ENCODE results near the gene GRK3.
"Not testable (repeated sequence)": the region's sequence is repeated elsewhere in the genome, so short reads cannot be mapped to it uniquely, and the experiment has no call there.

GRK3 gene

DNA sequence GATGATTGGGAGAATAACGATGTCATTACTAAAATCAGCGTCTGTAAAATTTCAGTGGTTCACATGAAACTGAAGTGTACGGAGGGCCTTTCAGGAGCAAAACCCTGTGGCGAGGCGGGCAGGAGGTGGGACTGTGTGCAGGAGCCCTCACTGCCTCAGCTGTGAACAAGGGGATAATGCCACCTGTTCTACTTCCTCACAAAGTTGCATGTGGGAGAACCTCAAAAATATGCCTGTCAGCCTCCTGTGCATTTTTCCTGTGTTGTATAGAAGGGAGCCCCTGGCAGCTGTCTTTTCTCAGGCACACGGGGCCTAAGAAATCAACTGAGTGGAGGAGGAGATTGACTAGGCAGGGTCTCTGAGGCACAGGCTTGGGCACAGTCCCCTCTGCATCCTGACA lies 134.5 kb downstream of the GRK3 start:
- DNase-seq (ENCODE audit: low spot score) = no peak

DNA sequence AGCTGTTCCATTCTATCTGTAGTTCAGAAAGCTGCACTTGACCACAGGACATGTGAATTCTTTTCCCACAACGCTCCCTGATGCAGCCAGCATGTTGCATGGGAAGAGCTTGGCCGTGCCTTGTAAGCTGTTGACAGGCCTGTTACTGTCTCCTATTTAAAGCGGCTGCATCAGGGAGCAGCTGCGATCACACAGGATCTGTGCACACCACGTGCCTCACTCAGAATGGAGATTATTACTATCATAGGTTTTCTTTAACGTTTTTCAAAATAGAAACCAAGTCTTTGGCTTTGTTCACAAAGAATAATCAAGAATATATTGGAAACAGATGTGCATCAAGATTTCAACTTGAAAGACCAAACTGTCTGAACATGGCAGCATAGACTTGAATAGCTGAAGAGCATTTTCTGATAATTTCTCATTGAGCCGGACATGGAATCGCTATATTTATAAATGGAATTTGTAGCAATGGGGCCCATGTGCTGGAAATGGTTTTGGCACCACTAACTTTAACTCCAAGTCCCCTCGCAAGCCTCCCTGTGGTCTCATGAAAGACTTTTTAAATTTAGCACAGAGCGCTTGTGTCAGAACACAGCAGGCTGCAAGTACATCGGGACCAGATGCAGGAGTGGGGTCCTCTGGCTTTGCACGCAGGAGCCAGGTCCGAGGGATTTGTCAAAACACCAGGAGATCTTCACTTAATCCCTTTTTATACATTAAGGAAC lies 136.7 kb downstream of the GRK3 start:
- no peak for DNase-seq (ENCODE audit: low spot score)

DNA sequence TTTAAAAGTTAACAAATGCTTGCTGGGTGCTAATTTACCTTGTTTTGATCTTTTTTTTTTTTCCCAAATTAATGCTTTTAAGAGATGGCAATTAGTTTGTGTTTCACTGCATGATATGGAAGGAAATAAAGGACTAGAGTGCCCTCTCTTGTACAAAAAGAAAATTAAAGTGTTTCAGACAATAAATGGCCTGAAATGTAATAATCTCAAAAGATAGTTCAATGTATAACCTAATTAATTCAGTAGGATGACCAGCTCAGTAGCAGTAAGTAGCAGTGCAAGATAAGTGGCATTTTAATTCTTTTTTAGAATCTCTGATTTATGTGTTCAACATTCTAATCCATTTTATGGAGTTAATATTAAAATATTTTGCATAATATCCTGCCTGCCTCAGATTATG lies 137.6 kb downstream of the GRK3 start:
- peak; percentile 56 for DNase-seq (ENCODE audit: low spot score)

DNA sequence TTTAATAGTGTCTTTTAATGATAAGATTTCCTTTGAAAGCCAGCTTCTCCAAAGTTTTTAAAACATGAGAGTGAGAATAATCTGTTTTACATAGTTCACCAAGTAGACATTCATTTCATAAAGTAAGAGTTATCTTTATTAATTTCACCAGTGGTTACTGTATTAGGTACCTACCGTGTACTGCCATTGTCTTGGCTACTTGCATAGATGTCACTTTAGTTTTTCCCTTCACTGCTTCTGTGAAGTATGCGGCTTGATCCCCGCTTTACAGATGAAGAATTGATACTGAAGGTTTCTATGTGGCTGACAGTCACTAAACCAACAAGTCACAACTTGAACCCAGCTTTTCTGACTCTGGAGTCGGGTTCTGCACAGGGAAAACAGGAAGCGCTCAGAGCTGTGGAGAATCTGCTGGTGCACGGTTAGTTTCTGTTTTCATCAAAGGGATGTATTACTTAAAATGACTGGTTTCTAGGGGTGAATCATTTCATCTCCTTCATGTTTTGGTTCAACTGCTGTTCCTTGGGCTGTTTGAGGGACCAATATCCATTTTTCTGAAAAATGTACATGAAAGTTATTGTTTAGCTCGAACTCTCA lies 138.2 kb downstream of the GRK3 start:
- no peak for DNase-seq (ENCODE audit: low spot score)

DNA sequence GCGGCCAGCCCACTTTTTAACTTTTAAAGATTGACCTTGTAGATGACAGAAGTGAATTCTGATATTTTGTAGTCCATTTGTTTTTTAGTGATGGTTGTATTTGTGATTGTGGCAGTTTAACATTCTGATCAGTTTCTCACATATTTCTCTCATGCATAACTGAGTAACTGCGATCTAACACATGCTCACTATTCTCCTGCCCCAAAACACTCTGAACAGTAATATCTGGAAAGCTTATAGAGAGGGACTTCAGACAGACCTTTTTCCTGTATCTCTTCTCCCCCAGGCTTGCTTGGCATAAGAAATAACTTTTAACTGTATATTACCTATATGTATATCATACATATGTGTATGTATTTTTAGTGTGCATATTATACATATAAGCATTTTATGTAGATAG lies 140.2 kb downstream of the GRK3 start:
- no peak for DNase-seq (ENCODE audit: low spot score)

DNA sequence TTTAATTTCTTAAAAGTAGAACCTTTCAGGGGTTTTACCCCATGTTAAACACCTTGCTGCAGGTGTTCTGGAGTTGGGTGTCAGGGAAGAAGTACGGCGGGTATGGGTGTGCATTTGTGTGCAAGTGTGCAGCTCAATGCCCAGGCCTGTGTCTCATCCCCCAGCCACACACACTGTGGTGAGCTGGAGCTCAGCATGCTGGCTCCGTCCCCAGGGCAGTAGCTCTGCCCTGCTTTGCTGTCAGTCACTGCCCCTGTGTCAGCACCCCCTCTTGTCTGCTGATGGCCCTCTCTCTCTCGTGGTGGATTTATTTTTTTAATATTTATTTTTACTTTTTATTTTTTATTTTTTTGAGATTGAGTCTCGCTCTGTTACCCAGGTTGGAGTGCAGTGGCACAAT lies 141.7 kb downstream of the GRK3 start:
- no peak for DNase-seq (ENCODE audit: low spot score)

DNA sequence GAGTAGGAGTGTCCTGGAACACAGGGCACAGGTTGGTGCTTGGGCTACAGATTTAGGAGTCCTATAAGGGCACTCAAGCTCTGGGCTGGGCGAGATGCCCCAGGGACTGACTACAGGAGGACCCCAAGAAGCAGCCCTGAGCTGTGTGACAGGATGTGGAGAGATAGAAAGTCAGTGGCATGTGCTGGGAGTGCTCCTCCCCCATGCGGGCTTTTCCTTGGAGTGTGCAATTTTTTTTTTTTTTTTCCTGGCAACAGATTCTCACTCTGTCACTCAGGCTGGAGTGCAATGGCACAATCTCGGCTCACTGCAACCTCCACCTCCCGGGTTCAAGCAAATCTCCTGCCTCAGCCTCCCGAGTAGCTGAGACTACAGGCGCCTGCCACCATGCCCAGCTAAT lies 144.0 kb downstream of the GRK3 start:
- DNase-seq (ENCODE audit: low spot score) = not testable (repeated sequence)

DNA sequence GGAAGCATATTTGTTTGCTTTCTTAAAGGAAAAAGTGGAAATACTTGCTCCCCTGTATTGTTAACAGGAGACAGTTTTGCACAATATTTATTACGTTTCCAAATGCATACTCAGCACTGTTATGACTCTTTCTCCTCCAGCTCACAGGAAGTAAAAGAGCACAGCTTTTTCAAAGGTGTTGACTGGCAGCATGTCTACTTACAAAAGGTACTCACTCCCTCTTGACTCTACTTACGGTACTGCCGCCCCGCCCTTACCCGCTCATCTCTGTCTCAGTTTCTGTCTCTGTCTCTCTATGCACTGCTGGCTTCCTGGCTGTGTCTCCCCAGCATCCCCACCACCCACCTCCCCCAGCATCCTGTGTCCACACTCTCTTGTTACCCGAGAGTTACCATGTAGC lies 145.3 kb downstream of the GRK3 start:
- no peak for DNase-seq (ENCODE audit: low spot score)

DNA sequence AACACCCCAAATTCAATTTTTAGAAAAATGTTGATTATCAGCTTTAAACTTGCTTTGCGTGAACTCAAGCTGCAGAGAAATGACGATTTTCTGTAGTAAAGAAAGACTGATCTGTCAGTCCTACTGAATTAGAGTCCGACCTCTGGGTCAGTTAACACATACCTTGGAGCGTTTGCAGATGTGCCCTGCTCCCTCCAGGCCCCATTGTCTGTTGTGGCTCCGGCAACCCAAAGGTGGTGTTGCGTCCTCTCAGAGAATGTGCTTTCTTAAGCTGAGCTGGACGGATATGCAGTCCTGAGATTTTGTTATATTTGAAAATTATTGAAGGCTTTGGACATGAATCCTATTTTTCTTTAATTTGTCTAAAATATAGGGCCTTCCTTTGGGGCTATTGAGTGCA lies 146.0 kb downstream of the GRK3 start:
- DNase-seq (ENCODE audit: low spot score) = no peak

DNA sequence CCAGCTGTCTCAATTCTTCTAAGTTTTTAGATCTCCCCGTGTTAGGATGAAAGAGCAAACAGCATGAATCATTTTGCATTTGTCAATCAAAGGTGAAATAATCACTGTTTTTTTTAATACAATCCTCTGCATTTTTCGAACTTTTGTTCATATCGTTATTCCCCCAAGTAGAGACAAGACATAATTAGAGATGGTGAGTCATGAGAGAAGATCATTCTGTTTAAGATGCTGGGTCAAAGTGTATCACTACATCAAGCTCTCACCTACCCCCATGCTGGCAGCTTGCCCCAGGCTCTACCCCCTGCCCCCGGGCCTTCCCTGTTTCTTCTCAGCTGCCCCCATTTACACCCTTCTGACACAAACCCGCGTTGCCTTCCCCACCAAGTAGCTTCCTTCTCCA lies 147.0 kb downstream of the GRK3 start:
- no peak for DNase-seq (ENCODE audit: low spot score)

DNA sequence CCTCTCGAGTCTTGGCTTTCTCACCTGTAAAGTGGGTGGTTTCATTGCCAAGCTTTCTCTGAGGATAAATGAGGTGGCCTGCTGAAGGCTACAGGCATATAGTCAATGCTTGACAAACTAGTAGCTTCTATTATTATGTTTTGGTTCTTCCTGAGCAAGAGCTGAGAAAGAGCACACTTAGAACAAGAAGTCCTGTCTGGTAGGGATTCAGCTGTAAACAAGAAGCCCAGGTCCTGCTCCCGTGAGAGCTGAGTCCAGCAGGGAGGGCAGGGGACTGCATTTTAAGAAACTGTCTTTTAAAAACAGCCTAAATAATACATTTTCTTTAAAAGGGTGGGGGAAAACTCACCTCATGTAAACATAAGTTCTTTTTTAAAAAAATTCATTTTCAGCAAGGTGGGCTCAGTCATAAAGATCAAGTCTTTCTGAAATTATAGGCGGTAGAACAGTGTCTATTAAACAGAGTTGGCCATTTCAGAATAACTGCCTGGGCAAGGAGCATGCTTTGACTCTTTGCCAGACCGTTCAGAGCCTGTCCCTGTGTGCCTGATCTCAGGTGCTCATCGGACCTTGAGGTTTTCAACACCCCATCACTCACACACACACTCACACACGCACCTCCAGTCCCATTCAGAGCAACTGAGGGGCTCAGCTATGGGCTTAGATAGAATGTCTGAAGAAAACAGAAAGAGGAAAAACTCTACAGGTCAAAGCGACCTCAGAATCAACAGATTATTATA lies 148.4 kb downstream of the GRK3 start:
- no peak for DNase-seq (ENCODE audit: low spot score)

DNA sequence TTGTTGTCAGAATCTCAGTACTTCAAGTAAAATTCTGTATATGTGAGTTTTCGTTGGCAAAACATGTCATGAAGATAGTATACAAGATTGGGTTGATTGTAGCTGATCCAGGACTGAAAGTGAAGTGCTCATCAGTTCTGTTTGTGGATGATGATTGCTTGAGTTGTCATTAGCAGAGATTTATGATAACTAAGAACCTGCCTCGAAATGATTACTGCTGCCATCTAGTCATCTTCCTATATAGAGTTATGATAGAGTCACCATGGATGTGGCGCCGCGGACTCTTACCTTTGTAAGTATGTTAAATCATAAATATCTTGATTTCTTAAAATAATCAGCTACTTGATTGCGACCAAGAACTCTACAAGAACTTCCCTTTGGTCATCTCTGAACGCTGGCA lies 149.6 kb downstream of the GRK3 start:
- DNase-seq (ENCODE audit: low spot score) = no peak

DNA sequence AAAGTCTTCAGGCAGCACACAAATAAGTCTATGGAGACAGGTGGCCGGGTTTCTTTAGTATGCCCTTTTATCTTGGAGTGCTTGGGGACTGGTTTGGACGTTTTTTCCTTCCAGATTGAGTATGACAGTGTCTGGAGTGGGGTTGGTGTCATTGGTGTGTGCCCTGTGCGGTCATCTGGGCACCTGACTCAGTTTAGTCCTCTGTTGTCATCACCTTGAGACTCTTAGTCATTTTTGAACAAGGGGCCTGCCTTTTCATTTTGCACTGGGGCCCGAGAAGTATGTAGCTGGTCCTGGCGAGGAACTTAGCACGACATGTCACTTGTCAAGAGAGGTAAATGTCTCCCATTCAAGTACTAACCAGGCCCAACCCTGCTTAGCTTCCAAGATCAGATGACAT lies 150.3 kb downstream of the GRK3 start:
- no peak for DNase-seq (ENCODE audit: low spot score)

DNA sequence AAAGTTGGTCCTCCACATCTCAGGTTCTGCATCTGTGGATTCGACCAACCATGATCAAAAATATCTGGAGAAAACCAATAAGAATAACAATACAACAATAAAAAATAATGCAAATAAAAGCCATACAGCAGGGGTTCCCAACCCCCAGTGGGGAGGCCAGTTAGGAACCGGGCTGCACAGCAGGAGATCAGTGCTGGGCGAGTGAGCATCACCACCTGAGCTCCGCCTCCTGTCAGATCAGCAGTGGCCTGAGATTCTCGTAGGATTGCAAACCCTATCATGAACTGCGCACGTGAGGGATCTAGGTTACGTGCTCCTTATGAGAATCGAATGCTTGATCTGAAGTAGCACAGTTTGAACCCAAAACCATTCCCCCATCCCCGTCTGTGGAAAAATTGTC lies 152.2 kb downstream of the GRK3 start:
- no peak for DNase-seq (ENCODE audit: low spot score)

DNA sequence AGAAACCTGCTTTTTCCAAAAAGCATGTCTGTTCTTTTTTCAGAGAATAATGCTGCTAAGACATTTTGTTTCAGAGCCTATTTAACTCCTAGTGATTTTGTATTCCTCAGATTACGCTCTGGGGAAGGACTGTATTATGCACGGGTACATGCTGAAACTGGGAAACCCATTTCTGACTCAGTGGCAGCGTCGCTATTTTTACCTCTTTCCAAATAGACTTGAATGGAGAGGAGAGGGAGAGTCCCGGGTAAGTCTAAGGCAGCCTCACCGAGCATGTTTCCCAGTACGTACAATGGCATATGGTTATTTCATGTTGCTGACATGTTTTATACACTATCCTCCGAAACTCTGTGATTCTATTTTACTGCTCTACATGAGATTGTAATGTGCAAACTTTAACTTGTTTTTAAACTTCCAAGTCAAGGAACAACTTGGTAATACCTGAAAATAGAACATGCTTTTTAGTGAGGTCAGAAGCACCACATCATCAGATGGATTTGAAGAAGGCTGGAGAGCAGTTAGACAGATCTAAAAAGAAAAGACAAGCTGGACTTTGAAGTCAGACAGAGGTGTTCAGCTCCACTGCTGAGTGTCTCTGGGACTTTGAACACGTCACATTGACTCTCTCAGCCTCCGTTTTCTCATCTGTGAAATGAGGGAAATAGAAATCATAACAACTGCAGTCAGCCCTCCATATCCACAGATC lies 153.8 kb downstream of the GRK3 start:
- no peak for DNase-seq (ENCODE audit: low spot score)

DNA sequence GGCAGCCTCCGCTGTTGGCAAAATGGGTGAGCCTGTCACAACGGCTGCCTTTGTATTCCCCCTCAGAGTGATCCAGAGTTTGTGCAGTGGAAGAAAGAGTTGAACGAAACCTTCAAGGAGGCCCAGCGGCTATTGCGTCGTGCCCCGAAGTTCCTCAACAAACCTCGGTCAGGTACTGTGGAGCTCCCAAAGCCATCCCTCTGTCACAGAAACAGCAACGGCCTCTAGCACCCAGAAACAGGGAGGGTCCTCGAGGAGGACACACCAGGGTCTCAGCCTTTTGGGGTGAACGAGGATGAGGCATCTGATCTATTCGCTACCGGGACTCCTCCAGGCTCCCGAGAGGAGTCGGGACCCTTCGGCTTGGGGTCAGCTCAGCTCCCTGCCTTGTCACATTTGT lies 157.7 kb downstream of the GRK3 start:
- no peak for DNase-seq (ENCODE audit: low spot score)

DNA sequence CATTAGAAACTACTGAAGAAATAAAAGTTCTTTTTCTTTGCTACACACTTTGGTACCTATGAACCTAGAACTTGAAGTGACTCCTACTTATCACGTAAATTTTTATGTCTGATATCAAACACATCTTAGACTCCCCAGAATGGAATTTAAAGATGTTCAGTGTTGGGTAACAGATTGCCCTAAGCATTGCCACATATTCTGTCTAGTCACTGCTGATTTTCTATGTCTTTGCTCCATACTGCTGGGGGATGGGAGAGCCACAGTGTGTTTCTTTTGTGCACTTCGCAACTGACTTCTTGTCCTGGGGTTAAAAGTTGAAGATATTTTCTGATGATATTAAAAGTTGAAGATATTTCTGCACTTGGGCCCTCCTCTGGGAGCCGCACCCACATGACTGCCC lies 158.2 kb downstream of the GRK3 start:
- no peak for DNase-seq (ENCODE audit: low spot score)

DNA sequence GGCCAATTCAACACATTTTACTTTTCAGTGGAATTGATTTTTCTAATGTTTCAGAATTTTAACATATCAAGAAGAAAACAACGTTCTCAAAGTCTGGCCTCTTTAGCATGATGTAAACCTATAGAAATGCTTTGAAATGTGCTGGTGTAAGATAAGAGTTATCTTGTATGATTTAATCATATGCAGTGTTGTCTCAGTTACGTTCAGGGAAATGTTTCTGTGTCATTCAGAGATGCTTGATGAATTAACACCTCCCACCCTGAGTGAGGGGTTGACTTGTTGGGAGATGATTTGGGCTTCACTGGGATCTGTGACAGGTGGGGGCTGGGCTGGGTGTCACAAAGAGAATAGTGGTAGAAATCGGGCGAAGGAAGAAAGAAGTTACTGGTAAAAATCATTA lies 161.8 kb downstream of the GRK3 start:
- DNase-seq (ENCODE audit: low spot score) = no peak

DNA sequence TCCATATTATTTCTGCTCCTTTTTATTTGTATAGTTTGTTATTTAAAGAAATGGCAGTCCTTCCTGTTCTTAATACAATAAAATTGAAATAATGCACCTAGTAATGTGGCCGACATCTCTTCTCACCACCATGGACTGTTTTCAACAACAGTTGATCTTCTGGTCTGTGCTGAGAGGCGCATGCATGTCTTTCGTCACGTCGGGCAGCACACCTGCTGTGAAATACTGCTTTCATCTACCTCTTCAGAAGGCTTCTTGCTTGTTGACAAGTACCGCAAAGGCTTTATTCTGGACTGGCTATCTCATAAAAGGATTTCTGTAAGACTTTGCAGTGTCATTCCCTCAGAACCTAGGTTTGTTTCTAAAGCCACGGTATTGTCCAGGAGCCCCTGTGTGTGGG lies 163.6 kb downstream of the GRK3 start:
- no peak for DNase-seq (ENCODE audit: low spot score)

DNA sequence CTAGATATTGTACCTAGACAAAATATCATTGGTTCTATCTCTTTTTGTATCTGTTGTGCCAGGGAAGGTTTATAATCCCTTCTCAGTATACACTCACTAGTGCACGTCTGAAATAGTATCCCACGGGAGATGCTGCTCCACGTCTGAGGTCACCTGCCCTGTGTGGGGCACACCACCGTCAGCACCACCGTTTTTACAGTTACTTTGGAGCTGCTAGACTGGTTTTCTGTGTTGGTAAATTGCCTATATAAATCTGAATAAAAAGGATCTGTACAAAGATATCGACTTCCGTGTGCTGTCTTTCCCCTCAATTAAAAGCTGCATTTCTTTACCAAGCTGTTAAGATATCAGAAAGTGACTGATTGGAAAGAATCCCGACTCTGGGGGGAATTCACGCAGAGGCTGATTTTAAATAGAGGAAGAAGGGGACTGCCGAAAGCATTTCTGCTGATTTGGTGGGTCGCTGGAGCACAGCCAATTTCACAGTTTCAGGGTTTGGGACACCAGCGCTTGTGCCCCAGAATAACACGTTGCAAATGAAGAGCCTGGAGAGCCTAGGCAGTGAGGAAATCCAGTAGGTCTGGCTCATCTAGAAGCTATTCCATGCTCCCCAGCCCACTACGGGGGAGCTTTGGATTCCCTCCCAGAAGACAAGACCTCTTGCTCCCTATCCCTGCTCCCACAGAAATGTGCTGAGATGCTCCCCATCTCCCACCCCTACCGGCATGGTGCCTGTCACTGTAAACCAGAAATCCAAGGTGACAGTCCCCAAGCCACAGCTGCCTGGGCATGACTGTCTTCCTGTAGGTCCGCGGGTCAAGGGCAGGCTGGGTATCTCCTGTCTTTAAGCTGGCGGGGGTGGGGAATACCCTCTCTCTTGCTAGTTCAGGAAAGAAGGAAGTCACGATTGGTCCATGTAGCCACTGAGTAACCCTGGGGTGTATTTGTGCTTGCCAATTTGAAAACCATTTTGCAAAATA lies 164.8 kb downstream of the GRK3 start:
- DNase-seq (ENCODE audit: low spot score) = no peak

DNA sequence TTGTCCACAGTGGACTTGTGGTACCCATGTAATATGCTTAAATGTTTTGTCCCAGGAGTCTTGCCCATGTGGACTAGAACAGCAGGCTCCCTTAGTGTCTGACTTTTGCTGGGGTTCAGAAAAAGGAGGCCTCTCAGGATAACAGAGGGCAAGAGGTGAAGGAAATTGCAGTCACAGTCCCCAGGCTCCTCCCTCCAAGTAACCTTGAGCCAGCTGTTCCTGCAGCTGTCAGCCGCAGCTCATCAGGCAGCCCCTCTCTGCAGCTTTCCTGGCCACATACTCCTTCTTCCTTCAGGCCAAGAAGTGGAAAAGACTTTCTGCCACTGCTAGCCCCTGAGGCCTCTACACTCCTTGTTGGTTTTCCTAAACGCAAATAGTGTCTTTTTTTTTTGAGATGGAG lies 171.2 kb downstream of the GRK3 start:
- no peak for DNase-seq (ENCODE audit: low spot score)

Measured in RKO (cell line).